ENCODE results near the gene NCR1.

GRCh38 chr19:54921082-54921481 is 15.1 kb downstream of the NCR1 start:
- TF ChIP-seq, protein P1, sequence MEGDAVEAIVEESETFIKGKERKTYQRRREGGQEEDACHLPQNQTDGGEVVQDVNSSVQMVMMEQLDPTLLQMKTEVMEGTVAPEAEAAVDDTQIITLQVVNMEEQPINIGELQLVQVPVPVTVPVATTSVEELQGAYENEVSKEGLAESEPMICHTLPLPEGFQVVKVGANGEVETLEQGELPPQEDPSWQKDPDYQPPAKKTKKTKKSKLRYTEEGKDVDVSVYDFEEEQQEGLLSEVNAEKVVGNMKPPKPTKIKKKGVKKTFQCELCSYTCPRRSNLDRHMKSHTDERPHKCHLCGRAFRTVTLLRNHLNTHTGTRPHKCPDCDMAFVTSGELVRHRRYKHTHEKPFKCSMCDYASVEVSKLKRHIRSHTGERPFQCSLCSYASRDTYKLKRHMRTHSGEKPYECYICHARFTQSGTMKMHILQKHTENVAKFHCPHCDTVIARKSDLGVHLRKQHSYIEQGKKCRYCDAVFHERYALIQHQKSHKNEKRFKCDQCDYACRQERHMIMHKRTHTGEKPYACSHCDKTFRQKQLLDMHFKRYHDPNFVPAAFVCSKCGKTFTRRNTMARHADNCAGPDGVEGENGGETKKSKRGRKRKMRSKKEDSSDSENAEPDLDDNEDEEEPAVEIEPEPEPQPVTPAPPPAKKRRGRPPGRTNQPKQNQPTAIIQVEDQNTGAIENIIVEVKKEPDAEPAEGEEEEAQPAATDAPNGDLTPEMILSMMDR (IDR thresholded peaks at IDR 0.05), result no peak
- no peak for TF ChIP-seq POLR2A (IDR thresholded peaks at IDR 0.05)
